ENCODE data around the gene HS3ST2. TPM values are rescaled to one million over a fixed set of nuclear protein-coding genes. Genes with fewer than 3 reads are reported as not detected.

Gene HS3ST2
- total and polyA plus RNA-seq, 3 donors from 2014 or later: 0.87 to 4.4 (median 0.88) TPM

DNA sequence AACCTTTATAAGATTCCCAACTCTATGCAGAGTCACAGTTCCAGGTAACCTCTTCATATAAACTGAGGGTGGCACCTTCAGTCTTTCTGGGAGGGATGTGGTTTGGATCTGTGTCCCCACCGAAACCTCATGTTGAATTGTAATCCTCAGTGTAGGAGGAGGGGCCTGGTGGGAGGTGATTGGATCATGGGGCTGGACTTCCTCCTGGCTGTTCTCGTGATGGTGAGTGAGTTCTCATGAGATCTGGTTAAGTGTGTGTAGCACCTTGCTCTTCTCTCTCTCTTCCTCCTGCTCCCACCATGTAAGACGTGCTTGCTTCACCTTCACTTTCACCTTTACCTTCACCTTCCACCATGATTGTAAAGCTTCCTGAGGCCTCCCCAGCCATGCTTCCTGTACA is 30.5 kb downstream of the HS3ST2 start:
- 86 to 90% methylated on average over 3 of the region's 3 CpGs for WGBS, 2 donors
- Histone ChIP-seq H3K4me3 (no peak overlapping the region), H3K4me1 (no peaks in the 10 kb centered on the region), H3K27ac (no peak overlapping the region), H3K36me3 (ENCODE audit: low read depth, missing control alignments) (no peaks in the 10 kb centered on the region), H3K27me3 (no peaks in the 10 kb centered on the region), H3K9me3 (no peaks in the 10 kb centered on the region)
- DNase-seq: no peak
- intact Hi-C loops (cut with DNase I; ENCODE audit: low total_unique reads): no loop called here
- no peak for TF ChIP-seq POLR2A (IDR thresholded peaks at IDR 0.05)
- TF ChIP-seq, protein P1, sequence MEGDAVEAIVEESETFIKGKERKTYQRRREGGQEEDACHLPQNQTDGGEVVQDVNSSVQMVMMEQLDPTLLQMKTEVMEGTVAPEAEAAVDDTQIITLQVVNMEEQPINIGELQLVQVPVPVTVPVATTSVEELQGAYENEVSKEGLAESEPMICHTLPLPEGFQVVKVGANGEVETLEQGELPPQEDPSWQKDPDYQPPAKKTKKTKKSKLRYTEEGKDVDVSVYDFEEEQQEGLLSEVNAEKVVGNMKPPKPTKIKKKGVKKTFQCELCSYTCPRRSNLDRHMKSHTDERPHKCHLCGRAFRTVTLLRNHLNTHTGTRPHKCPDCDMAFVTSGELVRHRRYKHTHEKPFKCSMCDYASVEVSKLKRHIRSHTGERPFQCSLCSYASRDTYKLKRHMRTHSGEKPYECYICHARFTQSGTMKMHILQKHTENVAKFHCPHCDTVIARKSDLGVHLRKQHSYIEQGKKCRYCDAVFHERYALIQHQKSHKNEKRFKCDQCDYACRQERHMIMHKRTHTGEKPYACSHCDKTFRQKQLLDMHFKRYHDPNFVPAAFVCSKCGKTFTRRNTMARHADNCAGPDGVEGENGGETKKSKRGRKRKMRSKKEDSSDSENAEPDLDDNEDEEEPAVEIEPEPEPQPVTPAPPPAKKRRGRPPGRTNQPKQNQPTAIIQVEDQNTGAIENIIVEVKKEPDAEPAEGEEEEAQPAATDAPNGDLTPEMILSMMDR (IDR thresholded peaks at IDR 0.05): no peak

DNA sequence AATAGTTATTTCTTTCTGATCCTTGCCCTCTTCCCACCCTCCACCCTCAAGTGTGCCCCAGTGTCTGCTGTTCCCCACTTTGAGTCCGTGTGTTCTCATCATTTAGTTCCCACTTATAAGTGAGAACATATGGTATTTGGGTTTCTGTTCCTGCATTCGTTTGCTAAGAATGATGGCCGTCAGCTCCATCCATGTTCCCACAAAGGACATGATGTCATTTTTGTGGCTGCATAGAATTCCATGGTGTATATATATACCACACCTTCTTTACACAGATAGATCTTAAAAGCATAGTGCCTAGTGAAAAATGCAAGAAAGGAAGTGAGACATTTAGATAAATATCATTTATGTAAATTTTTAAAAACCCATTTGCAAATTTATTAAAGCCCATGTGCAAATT is 33.1 kb downstream of the HS3ST2 start:
- TF ChIP-seq, protein P1 (IDR thresholded peaks at IDR 0.05): no peak
- no peak for TF ChIP-seq POLR2A (IDR thresholded peaks at IDR 0.05)
- no peak for DNase-seq
- Histone ChIP-seq H3K4me1 (no peaks in the 10 kb centered on the region), H3K9me3 (no peaks in the 10 kb centered on the region), H3K27me3 (no peaks in the 10 kb centered on the region), H3K4me3 (no peak overlapping the region), H3K27ac (no peak overlapping the region), H3K36me3 (ENCODE audit: low read depth, missing control alignments) (no peaks in the 10 kb centered on the region)
- 73 to 88% methylated on average over 3 of the region's 3 CpGs for WGBS, 2 donors
- intact Hi-C loops (cut with DNase I; ENCODE audit: low total_unique reads): no loop called here

DNA sequence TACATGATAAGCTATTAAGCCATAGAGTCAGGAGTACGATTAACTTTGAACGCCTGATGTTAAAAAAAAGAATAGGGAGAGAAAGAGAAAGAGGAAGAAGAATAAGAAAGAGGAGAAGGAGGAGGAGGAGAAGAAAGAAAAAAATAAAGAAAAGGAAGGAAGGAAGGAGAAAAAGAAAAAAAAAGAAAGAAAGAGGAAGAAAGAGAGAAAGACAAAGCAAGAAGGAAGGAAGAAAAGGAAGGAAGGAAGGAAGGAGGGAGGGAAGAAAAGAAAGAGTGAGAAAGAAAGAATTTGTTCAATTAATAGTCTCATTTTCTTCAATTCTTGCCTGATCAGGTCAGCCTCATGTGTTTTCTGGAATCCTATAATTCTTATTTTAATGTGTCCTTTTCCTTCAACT is 33.7 kb downstream of the HS3ST2 start:
- no peak for DNase-seq
- Histone ChIP-seq H3K36me3 (ENCODE audit: low read depth, missing control alignments) (no peaks in the 10 kb centered on the region), H3K27ac (no peak overlapping the region), H3K9me3 (no peaks in the 10 kb centered on the region), H3K27me3 (no peaks in the 10 kb centered on the region), H3K4me1 (no peaks in the 10 kb centered on the region), H3K4me3 (no peak overlapping the region)
- TF ChIP-seq, protein P1 (IDR thresholded peaks at IDR 0.05): no peak
- no peak for TF ChIP-seq POLR2A (IDR thresholded peaks at IDR 0.05)
- intact Hi-C loops (cut with DNase I; ENCODE audit: low total_unique reads): no loop called here
- 79 to 97% methylated on average over 2 of the region's 2 CpGs for WGBS, 2 donors

DNA sequence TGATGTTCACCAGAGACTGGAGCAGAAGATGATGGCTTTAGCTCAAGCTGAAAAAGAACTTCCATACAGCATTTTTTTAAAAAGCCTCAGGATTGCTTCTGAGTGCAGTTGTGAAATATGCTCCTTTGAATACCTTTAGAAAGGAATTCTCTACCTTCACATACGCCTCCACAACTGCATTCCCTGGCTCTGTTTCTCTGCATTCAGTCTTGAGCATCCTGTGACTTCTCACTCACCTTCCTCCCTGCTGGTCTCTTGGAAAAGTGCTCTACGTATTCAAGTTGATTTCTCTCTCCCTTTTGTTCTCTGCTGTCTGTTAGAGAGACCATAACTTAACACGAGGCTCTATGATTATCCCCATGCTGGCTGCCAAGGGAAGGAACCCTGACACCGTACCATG is 34.5 kb downstream of the HS3ST2 start:
- Histone ChIP-seq H3K4me3 (no peak overlapping the region), H3K9me3 (no peaks in the 10 kb centered on the region), H3K4me1 (no peaks in the 10 kb centered on the region), H3K27me3 (no peaks in the 10 kb centered on the region), H3K36me3 (ENCODE audit: low read depth, missing control alignments) (no peaks in the 10 kb centered on the region), H3K27ac (no peak overlapping the region)
- WGBS, 2 donors: 54 to 62% methylated on average over 4 of the region's 4 CpGs
- no peak for DNase-seq
- no peak for TF ChIP-seq POLR2A (IDR thresholded peaks at IDR 0.05)
- TF ChIP-seq, protein P1 (IDR thresholded peaks at IDR 0.05): no peak
- intact Hi-C loops (cut with DNase I; ENCODE audit: low total_unique reads): no loop called here

DNA sequence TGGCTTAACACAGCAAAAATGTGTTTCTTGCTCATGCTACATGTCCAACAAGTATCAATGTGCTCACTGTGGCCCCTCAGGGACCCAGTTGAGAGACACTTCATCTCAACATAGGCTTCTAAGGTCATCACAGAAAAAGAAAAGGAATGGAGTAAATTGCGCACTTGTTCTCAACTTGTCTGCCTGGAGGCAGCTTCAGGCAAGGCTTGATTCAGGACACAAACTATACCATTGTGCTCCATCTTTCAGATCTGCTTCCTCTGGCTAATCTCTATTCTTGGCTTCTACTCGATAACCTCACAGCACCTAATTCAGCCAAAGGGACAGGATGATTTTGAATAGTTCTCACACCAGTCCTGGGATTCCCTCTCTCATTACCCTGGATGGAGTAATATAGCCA is 35.6 kb downstream of the HS3ST2 start:
- intact Hi-C loops (cut with DNase I; ENCODE audit: low total_unique reads): no loop called here

More for the DNA sequence above, 35.6 kb downstream of the HS3ST2 start:
- H3K36me3 ChIP-seq (ENCODE audit: low read depth, missing control alignments): no peaks in the 10 kb centered on the region
- no peak for DNase-seq
- no peak overlapping the region for H3K27ac ChIP-seq
- WGBS, 2 donors: 94 to 97% methylated on average over 2 of the region's 2 CpGs
- no peak overlapping the region for H3K4me3 ChIP-seq
- H3K4me1 ChIP-seq: no peaks in the 10 kb centered on the region
- TF ChIP-seq, protein P1 (IDR thresholded peaks at IDR 0.05): no peak
- no peak for TF ChIP-seq POLR2A (IDR thresholded peaks at IDR 0.05)
- no peaks in the 10 kb centered on the region for H3K27me3 ChIP-seq
- H3K9me3 ChIP-seq: no peaks in the 10 kb centered on the region

All from testis (tissue), 3 donors.